ENCODE measurements around the gene ULK2. TPM values are rescaled to one million over a fixed set of nuclear protein-coding genes. Genes with fewer than 3 reads are reported as not detected.

ULK2 gene
- total and polyA plus RNA-seq, 8 donors = 0.29 to 254 (median 9.1) TPM

DNA sequence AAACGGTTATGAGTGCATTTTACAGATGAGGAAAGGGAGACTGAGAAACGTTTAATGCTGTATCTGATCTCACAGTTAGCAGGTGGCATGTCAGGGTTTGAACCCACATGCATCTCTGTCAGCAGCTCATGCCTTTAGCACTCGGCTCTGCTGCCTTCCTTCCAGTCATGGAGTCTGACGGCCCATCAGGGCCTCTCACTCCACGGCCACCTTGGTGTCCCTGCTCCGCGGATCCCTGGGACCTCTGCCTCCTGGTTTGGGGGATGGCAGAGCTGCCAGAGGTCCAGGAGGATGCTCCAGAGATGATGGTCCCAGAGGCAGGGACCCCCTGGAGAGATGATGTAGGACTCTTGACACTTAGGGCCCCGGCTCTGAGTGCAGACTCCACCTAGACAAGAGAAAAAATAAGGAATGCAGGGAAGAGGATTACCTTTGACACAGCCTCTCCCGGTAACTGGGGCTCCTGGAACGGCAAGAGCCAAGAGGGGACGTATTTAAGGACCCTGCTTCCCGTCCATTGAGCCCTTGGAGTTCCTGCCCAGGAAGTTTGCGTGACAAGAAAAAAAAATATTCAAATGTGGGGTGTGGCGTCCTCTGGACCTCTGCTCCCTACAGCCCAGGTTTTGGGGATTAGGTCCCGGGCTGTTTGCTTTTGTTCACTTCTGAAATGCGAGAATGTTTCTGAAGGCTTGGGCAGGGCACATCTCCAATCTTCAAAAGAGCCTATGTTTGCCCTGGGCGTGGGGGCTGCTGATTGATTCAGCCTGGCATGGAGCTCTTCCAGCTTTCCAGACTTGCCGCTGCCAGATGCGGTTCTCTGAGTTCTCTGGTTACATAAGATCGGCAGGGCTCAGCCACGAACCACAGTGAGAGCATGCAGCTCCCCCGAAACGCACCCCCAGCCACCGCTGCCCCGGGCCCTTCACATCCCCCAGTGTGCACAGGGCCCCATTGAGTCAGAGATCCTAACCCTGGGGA lies 119.6 kb downstream of the ULK2 start, which contains the start of gene ALDH3A1:
Gene ALDH3A1, minus strand, starts transcription at position 470 of the 978 bp plus-strand sequence. CDS start 3,169 bp downstream, outside the sequence.
- H3K36me3 ChIP-seq = no peaks in the 10 kb centered on the region
- intact Hi-C loops (cut with DNase I; ENCODE audit: low total_unique reads) = no loop called here

DNA sequence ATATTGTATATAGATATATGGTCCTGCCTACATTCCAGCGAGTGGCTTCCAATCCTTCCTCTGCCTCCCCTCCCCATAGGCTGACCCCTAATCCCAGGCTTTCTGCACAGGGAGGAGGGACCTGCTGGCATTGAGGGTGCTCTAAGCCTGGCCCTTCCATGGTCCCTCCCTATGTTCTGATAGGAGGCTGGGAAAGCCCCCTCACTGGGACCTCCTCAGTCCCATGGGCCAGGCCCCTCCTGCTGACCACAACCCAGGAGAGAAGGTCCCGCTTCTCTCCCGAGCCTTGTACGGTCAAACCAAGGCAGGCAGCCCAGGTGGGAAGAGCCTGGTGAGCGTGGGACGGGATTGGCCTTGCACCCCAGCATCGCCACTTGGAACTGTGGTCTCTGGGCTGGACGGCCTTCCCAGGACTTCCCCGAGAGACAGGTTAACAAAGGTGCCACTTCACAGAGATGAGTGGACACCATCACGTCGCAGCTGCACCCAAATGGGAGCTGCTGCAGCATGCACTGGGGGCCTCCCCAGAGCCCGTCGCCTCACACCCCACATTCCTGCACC lies 120.5 kb downstream of the ULK2 start:
- Histone ChIP-seq H3K36me3 (no peaks in the 10 kb centered on the region), H3K27ac (peak overlapping the region; percentile 67 to 85 (median 77)), H3K4me3 (peak overlapping the region in 3 of 4 donors; percentile 17 to 36 (median 33)), H3K4me1 (peaks cover 13 to 48% (median 41%) of the 10 kb centered on the region in 4 donors), H3K9me3 (no peaks in the 10 kb centered on the region), H3K27me3 (no peaks in the 10 kb centered on the region)
- TF ChIP-seq, protein P1, sequence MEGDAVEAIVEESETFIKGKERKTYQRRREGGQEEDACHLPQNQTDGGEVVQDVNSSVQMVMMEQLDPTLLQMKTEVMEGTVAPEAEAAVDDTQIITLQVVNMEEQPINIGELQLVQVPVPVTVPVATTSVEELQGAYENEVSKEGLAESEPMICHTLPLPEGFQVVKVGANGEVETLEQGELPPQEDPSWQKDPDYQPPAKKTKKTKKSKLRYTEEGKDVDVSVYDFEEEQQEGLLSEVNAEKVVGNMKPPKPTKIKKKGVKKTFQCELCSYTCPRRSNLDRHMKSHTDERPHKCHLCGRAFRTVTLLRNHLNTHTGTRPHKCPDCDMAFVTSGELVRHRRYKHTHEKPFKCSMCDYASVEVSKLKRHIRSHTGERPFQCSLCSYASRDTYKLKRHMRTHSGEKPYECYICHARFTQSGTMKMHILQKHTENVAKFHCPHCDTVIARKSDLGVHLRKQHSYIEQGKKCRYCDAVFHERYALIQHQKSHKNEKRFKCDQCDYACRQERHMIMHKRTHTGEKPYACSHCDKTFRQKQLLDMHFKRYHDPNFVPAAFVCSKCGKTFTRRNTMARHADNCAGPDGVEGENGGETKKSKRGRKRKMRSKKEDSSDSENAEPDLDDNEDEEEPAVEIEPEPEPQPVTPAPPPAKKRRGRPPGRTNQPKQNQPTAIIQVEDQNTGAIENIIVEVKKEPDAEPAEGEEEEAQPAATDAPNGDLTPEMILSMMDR (IDR thresholded peaks at IDR 0.05) = no peak
- peak in 1 of 3 donors; percentile 35 for TF ChIP-seq POLR2AphosphoS5 (IDR thresholded peaks at IDR 0.05)
- WGBS, 5 donors = 59 to 92% (median 77%) methylated on average over 13 of the region's 13 CpGs
- intact Hi-C loops (cut with DNase I; ENCODE audit: low total_unique reads) = no loop called here
- no peak for DNase-seq

More for the DNA sequence above, 119.6 kb downstream of the ULK2 start, which contains the start of gene ALDH3A1:
- Histone ChIP-seq H3K9me3 (no peaks in the 10 kb centered on the region), H3K27ac (peak within 1 kb of the TSS; percentile 67 to 85 (median 77)), H3K4me3 (peak within 1 kb of the TSS in 3 of 4 donors; percentile 17 to 36 (median 33)), H3K4me1 (peaks cover 19 to 57% (median 49%) of the 10 kb centered on the region in 4 donors), H3K27me3 (no peaks in the 10 kb centered on the region)
- DNase-seq = peak; percentile 74 to 89
- WGBS, 5 donors = 22 to 48% (median 30%) methylated on average over 24 to 25 of the region's 25 CpGs
- TF ChIP-seq POLR2AphosphoS5 (IDR thresholded peaks at IDR 0.05) = peak in 1 of 3 donors; percentile 68
- no peak for TF ChIP-seq EP300 (IDR thresholded peaks at IDR 0.05)

DNA sequence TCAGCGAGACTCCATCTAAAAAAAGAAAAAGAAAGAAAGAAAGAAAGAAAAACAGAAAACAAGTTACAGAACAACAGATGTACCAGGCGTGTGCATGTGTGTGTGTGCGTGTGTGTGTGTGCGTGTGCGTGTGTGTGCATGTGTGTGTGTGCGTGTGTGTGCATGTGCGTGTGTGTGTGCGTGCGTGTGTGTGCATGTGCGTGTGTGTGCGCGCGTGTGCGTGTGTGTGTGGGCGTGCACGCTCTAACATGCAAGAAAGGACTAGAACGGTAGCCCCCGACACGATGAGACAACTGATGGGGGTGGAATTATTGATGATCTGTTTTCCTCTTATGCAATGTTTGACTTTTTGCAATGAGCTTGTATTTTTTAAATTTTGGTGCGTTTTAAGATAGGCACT lies 121.2 kb downstream of the ULK2 start:
- intact Hi-C loops (cut with DNase I; ENCODE audit: low total_unique reads) = no loop called here
- H3K27me3 ChIP-seq = no peaks in the 10 kb centered on the region
- H3K9me3 ChIP-seq = no peaks in the 10 kb centered on the region
- WGBS, 5 donors = 78 to 91% (median 82%) methylated on average over 20 of the region's 20 CpGs
- DNase-seq = no peak
- H3K36me3 ChIP-seq = no peaks in the 10 kb centered on the region
- no peak for TF ChIP-seq EP300 (IDR thresholded peaks at IDR 0.05)
- H3K27ac ChIP-seq = peak overlapping the region in 4 of 5 donors; percentile 76 to 85 (median 79)
- peak overlapping the region in 2 of 4 donors; percentile 33 to 51 for H3K4me3 ChIP-seq
- H3K4me1 ChIP-seq = peaks cover 13 to 45% (median 39%) of the 10 kb centered on the region in 4 donors

DNA sequence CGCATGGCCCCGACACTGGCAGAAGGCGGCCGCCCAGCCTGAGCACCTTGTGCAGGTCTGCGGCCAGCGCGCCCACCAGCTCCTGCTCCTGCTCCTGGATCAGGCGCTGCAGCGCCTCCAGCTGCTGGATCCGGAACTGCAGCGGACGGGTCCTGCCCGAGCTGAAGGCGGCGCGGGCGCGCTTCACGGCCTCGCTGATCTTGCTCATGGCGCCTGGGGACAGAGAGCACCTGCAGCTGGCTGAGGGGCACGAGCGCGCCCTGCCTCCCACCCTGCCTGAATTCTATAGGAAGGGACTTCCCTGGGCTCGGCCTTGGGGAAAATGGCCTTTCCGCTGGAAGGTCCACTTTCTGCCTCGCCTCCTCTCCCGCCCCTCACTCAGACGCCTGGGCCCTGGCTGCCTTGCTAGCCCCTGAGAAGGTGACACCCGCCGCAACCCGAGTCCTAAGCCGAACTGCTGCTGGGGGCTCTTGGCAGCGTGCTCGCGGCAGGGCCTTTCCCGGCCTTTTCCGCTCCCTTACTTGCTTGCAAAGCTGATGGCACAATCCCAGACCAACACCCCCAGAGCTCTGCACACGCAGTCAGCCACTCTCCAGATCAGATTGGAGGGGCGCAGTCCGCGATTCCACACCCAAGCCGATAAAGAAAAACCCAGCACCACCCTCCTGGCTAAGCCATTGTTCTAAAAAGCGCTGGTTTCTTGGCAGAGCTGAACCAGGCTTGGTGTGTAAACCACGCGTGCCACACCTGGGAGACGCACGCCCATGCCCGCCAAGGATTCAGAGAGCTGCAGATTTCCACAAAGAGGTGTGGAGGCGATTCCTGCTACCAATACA lies 122.6 kb downstream of the ULK2 start:
- peaks cover 0 to 5% (median 1%) of the 10 kb centered on the region in 4 donors for H3K36me3 ChIP-seq
- H3K27ac ChIP-seq = peak overlapping the region; percentile 76 to 85 (median 81)
- H3K27me3 ChIP-seq = no peaks in the 10 kb centered on the region
- peaks cover 13 to 42% (median 33%) of the 10 kb centered on the region in 4 donors for H3K4me1 ChIP-seq
- DNase-seq = peak; percentile 96 to 97
- H3K4me3 ChIP-seq = peak overlapping the region; percentile 48 to 55 (median 52)
- TF ChIP-seq, protein P1 (IDR thresholded peaks at IDR 0.05) = peak in 6 of 7 experiments; percentile 67 to 98 (median 90)
- no peak for TF ChIP-seq EP300 (IDR thresholded peaks at IDR 0.05)
- TF ChIP-seq POLR2AphosphoS5 (IDR thresholded peaks at IDR 0.05) = peak in 2 of 3 donors; percentile 68 to 75
- no peak for TF ChIP-seq POLR2A (IDR thresholded peaks at IDR 0.05)
- intact Hi-C loops (cut with DNase I; ENCODE audit: low total_unique reads) = no loop called here
- H3K9me3 ChIP-seq = no peaks in the 10 kb centered on the region
- WGBS, 5 donors = 11 to 37% (median 15%) methylated on average over 18 to 50 of the region's 50 CpGs
